ENCODE results near the gene CLRN2. TPM values are rescaled to one million over a fixed set of nuclear protein-coding genes. Genes with fewer than 3 reads are reported as not detected.
"Not testable (repeated sequence)": the region's sequence is repeated elsewhere in the genome, so short reads cannot be mapped to it uniquely, and the experiment has no call there.

CLRN2 gene
- total RNA-seq, 4 donors from 2014 or later, result not detected

DNA sequence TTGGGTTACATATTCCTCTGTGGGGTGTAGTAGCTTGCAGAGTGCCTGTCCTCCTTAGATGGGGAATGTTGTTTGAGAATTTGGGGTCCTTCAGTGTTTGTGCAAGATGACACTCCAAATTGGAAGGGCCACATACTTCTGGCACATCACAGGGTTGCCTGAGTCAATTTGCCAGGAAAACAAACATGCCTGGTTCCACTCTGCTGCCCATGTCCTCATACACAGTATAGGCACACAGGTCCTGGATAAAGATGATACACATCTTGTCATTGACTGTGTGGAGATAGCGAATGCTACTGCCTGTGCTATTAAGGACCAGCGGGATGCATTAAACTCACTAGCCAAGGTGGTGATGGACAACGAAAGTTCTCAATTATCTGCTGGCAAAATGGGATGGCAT is 50.9 kb downstream of the CLRN2 start:
- no peak overlapping the region for H3K4me3 ChIP-seq (ENCODE audit: low read depth, poor library complexity, severe bottlenecking)
- WGBS, 2 donors, result 92 to 96% methylated on average over 3 of the region's 3 CpGs
- intact Hi-C loops (cut with DNase I; ENCODE audit: low total_unique reads), result no loop called here
- no peak for DNase-seq (ENCODE audit: low spot score in 2 of 2)
- no peak for TF ChIP-seq POLR2A (IDR thresholded peaks at IDR 0.05)
- TF ChIP-seq, protein P1, sequence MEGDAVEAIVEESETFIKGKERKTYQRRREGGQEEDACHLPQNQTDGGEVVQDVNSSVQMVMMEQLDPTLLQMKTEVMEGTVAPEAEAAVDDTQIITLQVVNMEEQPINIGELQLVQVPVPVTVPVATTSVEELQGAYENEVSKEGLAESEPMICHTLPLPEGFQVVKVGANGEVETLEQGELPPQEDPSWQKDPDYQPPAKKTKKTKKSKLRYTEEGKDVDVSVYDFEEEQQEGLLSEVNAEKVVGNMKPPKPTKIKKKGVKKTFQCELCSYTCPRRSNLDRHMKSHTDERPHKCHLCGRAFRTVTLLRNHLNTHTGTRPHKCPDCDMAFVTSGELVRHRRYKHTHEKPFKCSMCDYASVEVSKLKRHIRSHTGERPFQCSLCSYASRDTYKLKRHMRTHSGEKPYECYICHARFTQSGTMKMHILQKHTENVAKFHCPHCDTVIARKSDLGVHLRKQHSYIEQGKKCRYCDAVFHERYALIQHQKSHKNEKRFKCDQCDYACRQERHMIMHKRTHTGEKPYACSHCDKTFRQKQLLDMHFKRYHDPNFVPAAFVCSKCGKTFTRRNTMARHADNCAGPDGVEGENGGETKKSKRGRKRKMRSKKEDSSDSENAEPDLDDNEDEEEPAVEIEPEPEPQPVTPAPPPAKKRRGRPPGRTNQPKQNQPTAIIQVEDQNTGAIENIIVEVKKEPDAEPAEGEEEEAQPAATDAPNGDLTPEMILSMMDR (IDR thresholded peaks at IDR 0.05), result no peak

DNA sequence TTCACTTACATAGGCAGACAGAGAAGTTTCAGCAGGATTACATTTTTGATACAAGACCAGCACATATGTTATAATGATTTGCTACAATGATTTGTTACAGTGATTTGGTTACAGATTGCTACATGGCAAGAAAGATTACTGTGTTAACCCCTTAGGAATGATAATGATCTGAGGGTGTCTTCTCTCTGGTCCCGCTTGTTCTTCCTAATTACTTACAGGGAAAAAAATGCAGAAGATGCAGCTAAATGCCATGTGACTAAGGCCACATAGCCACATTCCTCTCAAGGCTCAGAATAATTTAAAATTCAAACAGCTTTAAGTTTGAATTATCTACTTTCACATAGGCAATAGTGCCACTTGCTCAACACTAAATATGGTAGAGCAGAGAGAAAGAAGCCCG is 52.3 kb downstream of the CLRN2 start:
- no peak for TF ChIP-seq POLR2A (IDR thresholded peaks at IDR 0.05)
- TF ChIP-seq, protein P1 (IDR thresholded peaks at IDR 0.05), result no peak
- H3K4me3 ChIP-seq (ENCODE audit: low read depth, poor library complexity, severe bottlenecking), result no peak overlapping the region
- 61 to 68% methylated on average over 2 of the region's 2 CpGs for WGBS, 2 donors
- intact Hi-C loops (cut with DNase I; ENCODE audit: low total_unique reads), result no loop called here
- no peak for DNase-seq (ENCODE audit: low spot score in 2 of 2)

GRCh38 chr4:17574206-17574605 is 59.2 kb downstream of the CLRN2 start:
- 91 to 92% methylated on average over 4 of the region's 4 CpGs for WGBS, 2 donors
- TF ChIP-seq, protein P1 (IDR thresholded peaks at IDR 0.05), result no peak
- TF ChIP-seq POLR2A (IDR thresholded peaks at IDR 0.05), result no peak

DNA sequence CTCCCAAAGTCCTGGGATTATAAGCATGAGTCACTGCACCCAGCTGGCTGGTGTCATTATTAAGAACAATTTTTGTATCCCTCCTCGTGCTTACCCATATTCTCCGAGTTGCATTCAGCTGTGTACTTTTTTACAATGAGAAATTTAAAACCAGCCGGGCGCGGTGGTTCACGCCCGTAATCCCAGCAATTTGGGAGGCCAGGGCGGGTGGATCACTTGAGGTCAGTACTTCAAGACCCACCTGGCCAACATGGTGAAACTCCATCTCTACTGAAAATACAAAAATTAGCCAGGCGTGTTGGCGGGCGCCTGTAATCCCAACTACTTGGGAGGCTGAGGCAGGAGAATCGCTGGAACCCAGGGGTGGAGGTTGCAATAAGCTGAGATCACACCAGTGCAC is 60.2 kb downstream of the CLRN2 start:
- peak in 1 of 2 donors; percentile 83 for DNase-seq (ENCODE audit: low spot score in 2 of 2)
- intact Hi-C loops (cut with DNase I; ENCODE audit: low total_unique reads); H3K4me3 ChIP-seq (ENCODE audit: low read depth, poor library complexity, severe bottlenecking): not testable (repeated sequence)
- WGBS, 2 donors, result 95 to 98% methylated on average over 12 of the region's 12 CpGs

More at GRCh38 chr4:17574206-17574605, 59.2 kb downstream of the CLRN2 start:
- no peak for DNase-seq (ENCODE audit: low spot score in 2 of 2)
- intact Hi-C loops (cut with DNase I; ENCODE audit: low total_unique reads), result no loop called here
- no peak overlapping the region for H3K4me3 ChIP-seq (ENCODE audit: low read depth, poor library complexity, severe bottlenecking)

Other genes with a start within 250 kb of the CLRN2 start
- gene QDPR, start 3.1 kb upstream of the CLRN2 start, total RNA-seq, result 1 to 10 TPM; 3.8 to 9.7 (median 5.9) TPM
- gene LAP3, start 62.0 kb downstream of the CLRN2 start, total RNA-seq, result 10 to 100 TPM; 31.9 to 65.6 (median 52.7) TPM
- 10 to 100 TPM in 2 of 4 donors, 1 to 10 TPM in 2; 8.1 to 11.8 (median 9.5) TPM for gene MED28, start 99.5 kb downstream of the CLRN2 start, total RNA-seq

Data from lower leg skin (tissue), 4 donors.